Activated CD4-positive, CD25-positive, alpha-beta regulatory T cell treated with anti-CD3 and anti-CD28 coated beads, Interleukin-2, amount 50 U/mL, for 72 hours (primary cell): ENCODE data around the gene SORT1.
A peak's percentile ranks its signal among the peaks of the same experiment; 100 is the strongest.
"Not testable (repeated sequence)": the region's sequence is repeated elsewhere in the genome, so short reads cannot be mapped to it uniquely, and the experiment has no call there.

Source experiments
- DNase-seq: peaks from one replicate; pipeline ENCODE4 v3.0.0; 2021

SORT1 gene

DNA sequence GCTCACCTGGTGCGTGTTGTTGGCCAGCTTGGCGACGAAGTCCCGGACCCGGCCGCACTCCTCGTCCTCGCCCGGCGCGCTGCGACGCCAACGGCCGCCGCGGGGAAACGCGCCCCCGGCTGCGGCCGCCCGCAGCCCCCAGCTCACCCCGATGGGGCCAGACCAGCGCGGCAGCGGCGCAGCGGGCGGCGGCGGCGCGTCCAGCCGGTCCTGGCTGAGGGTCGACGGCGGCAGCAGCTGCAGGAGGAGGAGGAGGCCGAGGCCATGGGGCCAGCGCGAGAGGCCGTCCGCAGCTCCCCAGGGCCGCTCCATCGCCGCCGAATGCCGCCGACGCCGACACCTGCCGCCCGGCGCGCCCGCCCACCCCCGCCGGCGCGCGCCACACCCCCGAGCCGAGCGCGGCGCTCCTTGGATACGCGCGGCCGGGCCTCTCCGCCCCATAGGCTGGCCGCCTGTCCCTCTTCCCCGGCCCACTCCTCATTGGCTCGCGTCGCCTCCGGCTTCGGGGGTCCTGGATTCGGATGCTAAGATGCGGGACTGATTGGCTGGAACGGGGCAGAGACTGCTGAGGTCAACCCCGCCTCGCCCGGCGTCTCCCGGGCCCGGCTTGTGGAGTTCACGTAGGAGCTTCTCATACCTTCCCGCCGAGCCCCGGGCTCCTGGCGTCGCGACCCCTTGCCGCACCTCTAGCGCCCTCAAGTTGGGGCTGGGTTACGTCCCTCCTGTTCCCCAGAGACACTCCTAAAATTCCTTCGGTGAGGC, at the start of gene SORT1:
Gene SORT1 (minus strand): TSS at position 338 of the 762 bp plus-strand sequence. CDS start 26 bp downstream, at position 312.
- DNase-seq, result peak; percentile 43

DNA sequence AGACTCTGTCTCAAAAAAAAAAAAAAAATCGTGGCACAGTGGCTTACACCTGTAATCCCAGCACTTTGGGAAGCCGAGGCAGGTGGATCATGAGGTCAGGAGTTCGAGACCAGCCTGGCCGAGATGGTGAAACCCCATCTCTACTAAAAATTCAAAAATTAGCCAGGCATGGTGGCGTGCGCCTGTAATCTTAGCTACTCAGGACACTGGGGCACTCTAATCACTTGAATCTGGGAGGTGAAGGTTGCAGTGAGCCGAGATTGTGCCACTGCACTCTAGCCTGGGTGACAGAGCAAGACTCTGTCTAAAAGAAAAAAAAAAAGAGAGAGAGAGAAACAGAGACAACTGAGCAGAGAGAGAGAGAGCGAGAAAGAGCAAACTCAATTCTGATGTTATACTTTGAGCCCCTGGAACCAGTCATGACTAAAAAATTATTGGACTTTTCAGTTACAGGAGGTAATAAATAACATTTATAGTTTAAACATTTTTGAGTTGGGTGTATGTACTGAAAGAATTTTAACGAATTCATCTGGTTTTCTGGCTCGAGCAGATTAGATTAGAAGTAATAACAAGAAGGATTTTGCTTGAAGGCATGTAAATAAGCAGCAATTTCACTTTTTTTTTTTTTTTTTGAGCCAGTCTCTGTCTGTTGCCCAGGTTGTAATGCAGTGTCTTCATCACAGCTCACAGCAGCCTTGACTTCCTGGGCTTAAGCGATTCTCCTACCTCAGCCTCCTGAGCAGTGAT, 48.4 kb upstream of the SORT1 start:
- DNase-seq, result not testable (repeated sequence)

DNA sequence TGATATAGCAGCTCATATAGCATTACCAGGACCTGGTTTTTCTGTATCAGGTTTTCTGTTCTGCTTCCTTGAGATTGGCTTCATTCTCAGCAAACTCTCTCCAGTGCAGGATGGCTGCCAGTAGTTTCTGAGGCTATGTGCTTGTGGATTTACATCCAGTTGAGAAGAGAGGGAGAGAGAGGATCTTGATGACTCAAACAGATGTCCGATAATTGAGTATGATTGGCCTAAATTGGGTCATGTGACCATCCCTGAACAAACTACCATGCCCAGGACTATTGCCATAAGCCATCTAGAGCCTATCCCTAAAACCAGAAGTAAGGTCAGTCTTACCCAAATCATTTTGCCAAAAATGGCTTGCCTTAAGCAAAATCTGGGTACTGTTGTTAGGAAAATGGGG, 46.6 kb upstream of the SORT1 start:
- no peak for DNase-seq

DNA sequence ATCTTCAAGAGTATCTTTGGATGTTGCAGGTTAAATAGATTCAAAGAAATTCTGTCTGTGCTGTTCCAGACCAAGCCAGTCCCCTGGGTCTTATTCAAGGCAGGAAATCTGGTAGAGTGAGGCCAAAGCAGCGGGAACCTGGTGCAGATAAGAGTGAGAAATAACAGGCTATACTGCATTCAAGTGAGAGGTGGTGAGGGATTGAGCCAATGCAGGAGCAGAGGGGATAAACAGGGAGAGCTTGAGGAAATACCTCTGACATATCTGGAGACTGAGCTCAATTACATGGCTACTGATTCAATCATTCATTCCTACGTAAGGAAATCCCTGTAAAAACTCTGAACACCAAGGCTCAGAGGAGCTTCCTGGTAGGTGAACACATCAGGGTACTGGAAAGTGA, 45.8 kb upstream of the SORT1 start:
- no peak for DNase-seq

DNA sequence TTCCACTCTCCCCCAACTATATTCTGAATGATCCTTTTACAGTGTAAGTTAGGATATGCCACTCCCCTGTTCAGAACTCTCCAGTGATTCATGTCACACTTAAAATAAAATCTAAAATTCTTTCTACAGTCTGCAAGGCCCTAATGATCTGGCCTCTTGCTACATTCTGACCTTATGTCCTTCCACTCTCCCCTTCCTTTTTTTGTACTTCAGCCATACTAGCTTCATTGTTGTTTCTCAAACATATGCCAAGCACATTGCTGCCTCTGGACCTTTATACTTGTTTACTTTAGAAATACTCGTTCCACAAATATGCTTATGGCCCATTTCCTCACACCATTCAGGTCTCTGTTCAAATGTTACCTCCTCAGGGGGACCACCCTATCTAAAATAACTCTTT, 43.4 kb upstream of the SORT1 start:
- DNase-seq, result no peak

DNA sequence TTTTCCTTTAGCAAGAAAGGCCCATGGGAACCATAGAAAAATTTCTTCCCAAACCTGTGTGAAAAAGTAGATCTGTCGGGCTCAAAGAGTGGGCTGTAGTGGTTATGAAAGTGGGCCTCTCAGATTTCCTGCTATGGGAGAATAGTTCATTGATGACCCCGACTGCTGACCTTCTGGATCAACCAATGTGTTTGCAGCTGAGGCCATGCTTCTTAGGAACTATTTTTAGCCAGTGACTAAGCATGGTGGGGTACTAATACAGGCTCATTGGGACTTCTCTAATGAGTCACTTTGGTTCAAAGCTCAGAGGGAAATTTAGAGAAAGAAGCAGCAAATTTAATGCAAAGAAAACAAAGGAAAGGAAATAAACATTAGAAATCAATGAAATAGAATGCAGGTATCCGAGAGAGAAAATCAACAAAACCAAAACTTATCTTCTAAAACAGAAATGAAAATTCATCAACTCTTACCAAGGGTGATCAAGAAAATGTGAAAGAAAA, 41.1 kb upstream of the SORT1 start:
- no peak for DNase-seq

DNA sequence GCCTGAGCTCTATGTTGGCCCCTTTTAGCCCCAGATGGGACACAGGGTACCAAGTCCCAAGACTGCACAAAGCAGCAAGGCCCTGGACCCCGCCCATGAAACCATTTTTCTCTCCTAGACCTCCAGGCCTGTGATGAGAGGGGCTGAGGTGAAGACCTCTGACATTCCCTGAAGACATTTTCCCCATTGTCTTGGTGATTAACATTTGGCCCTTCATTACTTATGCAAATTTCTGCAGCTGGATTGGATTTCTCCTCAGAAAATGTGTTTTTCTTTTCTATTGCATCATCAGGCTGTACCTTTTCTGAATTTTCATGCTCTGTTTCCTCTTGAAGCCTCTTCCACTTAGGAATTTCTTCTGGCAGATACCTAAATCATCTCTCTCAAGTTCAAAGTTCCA, 36.8 kb upstream of the SORT1 start:
- DNase-seq, result no peak

DNA sequence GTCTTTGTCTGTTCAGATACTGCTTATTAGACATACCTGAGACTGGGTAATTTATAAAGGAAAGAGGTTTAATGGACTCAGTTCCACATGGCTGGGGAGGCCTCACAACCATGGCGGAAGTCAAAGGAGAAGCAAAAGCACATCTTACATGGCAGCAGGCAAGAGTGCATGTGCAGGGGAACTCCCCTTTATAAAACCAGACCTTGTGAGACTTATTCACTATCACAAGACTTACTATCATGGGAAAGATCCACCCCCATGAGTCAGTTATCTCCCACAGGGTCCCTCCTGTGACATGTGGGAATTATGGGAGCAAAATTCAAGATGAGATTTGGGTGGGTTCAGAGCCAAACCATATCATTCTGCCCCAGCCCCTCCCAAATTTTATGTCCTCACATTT, 35.6 kb upstream of the SORT1 start:
- no peak for DNase-seq

DNA sequence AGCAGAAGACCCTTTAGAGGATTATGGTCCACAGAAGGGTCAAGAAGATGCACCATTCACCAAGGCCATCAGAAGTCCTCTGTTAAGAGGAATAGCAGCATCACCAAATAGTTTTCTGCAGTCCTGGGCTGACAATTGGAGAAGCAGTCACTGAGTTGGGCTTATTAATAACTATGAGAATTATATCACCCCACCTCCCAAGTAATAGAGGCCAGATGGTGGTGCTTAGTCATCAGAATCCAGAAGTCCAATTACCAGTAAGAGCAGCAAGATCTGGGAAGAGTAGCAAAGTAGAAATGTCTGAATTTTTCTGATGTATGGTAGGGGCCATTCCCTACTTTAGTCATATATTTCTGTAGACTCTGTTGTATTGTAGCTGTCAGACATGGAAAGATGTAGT, 34.6 kb upstream of the SORT1 start:
- no peak for DNase-seq

DNA sequence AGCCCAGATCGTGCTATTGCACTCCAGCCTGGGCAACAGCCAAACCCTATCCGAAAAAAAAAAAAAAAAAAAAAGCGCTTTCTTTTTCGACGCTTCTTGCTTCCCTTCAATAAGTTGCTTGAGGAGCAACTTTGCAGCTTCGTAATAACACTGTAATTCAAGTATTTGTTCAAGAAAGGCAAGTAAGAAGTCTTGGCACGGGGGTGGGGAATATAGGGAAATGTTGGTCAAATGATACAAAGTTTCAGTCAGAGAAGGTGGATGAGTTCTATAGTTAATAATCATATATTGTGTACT, 29.4 kb upstream of the SORT1 start:
- DNase-seq, result no peak

DNA sequence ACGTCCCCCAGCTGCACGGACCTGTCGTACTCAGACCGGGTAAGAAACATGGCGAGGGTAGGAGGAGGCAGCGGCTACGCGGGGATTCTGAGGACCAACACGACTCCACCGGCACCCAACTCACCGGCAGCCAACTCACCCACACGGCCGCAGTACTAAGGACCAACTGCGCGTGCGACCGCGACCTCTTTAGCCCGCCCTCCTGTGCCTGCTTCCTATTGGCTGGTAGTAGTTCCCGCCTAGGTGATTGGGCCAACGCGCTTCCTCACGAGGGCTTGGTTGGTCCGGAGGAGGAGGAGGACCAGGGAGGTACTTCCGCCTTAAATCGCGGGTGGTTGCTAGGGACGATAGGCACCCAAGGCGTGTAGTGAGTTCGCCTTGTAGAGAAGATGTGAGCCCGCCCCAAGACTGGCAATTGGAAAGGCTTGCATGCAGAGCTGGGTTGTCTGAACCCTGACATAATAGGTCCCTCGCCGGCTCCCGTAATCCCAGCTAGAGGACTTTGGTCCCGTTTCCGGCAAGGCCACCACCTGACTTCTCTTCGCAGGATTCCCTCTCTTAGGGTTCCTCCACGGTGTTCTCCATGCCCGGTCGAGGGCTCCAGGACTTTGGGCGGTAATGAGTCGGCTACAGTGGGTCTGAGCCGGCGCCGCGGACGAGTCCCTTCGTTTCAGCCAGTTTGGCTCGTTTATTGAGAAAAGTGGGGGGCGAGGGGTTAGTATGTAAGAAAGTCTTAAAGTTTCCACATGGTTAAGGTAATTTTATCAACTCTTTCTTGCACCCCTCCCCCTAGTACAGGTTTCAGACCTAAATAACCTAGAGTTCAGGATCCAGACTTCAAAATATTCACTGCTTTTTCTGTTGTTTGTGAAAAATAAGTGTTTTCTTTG, 28.8 kb upstream of the SORT1 start, which contains the start of gene PSMA5:
Gene PSMA5 (minus strand): TSS at position 168 of the 890 bp plus-strand sequence. CDS start 118 bp downstream, at position 50.
- peak; percentile 88 for DNase-seq

DNA sequence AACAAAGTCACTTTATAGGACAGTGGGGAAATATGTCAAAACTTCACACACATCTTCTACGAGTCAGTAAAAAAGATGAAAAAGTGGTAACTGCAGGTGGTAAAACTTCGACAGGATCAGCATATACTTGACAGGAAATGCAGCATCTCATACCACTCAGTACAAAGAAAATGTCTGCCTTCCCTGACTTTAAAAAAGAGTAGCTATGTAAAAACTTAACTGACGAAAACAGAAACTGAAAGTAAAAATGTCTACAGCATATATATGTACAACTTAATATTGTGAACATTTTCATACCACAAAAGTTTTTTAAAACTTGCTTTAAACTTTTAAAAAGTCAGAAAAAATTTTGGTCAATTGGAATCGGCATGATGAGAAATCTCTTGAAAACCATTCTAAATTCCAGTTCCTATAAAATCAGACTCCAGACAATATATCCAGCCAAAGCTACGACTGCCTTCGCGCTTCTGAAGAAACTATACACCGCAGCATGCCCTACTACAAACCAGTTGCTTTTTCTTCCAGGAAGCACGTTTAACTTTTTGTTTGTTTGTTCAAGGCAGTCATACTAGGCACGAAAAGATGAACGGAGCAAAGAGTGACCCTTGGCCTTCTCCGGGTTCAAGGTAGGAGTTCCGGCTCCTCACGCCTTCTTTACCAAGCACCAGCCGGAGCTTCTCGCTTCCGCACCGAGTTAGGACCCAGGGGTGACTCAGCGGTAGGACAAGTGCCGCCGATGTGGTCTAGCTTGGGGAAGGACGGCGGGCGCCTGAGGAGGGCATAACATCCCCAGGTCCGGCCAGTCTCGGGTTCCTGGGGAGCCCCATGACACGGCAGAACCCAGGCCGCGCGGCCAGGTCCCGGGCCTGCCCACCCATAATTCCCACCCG, 27.9 kb upstream of the SORT1 start:
- DNase-seq, result peak; percentile 76

DNA sequence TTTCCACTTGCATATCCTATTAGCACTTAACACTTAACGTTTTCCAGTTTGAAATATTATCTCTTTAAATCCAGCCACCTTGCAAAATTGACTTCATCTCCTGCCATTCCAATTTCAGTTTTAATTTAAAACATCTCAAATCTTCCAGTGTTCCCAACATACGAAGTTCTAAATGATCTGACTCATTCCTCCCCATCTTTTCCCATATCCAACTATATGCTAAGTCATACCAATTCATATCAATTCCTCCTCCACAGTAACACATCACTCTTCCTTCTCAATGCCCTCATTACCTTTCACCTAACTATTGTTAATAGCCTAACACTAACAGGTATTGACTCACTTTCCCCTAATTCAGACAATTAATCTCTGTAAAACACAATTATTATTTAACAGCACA, 25.8 kb upstream of the SORT1 start:
- DNase-seq, result no peak

DNA sequence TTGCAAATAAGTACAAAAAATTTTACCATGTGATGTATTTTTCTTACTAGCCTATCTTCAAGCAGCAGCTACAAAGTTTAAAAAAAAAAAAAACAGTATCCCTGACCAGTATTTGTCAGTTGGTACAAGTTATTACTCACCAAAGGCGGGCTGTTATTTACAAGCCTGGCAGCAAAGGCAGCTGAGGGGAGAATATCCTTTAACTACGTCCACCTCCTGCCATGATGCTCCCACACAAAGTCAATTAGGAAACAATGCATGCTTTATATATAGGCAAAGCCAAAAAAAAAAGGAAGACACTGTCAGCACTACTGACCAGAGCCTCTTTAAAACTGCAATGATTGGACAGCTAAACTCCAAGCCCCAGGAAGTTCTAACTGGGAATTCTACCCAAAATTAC, 14.8 kb upstream of the SORT1 start:
- no peak for DNase-seq

DNA sequence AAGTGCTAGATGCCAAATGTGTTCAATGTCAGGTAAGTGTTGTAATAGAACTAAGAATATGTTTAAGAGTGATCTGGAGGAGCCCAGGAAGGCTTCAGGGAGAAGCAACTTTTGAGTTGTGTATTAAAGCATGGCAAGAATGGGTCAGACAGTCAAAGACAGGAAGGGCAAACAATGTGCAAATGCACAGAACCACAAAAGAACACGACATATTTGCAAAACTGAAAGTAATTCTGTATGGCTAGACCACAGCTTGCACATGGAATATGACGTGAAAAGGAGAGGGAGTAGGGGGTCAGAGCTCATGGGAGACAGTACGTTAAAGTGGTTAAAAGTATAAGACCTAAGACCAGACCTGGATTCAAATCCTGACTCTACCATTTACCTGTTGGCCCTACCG, 7.1 kb upstream of the SORT1 start:
- no peak for DNase-seq

DNA sequence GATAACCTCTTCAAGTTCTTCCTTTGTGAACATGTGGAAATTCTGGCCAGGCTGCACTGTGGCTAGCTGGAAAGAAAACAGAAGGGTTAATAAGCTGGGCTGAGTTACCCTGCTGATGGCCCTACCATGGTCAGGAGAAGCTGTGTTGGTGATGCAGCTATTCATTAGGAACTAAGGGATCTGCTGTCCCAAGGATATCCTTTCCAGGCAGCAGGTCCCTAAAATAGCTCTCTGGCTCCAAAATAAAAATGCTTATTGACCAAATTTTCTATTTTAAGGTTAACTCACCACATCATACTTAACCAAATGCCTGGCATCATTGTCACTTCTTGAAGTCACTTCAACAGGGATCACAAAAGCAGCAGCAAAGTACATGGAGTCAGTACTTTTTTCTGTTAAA, 4.3 kb upstream of the SORT1 start:
- DNase-seq, result no peak

DNA sequence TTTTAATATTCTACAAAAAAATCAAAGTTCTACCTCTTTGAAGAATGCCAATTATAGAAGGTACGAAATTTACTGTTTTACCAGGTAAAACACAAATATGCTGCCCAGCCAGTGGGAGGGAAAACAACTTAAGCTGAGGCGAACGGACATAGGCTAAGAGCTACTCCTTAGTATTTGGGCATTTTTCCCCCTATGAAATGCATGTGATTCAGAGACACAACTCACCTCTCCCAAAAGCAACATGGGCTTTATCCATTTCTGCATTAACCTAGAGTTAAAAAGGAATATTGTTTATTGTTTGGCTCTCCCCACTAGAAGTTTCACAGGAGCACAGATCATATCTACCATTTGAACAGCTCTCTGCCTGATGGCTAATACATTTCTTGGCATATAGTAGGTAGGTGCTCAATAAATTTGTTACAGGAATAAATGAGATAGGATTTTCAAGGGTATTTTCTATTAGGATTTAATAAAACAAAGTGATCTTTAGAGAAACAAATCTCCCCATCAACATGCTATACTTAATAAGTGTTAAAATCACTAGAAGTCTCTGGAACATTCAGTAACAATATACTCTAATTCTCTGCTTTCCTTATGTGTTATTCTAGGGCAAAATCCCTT, 2.4 kb upstream of the SORT1 start:
- DNase-seq, result no peak

DNA sequence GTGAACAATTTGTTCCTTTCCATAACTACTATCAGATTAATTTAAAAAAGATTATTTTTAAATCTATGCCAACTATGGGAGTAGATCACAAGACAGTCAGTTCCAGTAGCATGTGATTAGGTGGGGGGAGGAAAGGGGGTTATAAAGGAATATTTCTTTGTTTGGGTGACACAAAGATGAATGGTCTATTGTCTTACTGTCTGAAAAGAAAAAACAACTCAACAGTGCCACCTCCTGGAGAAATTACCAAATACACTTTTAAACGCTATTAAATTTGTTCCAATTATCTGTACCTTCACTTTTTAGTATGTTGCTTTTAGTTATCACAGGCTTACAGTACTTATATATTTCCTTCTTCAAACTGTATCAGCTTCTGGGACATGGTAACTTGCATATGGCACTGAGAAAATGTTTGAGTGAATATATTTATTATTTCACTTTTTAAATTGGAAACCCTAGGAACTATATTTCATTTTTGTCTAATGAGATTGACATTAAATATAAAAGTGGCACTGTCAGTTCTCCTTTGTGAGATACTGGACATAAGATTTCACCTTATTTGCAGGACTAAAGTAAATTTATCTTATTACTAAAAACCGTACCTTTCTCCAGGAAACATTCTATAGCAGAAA, 1.7 kb upstream of the SORT1 start:
- DNase-seq, result no peak

DNA sequence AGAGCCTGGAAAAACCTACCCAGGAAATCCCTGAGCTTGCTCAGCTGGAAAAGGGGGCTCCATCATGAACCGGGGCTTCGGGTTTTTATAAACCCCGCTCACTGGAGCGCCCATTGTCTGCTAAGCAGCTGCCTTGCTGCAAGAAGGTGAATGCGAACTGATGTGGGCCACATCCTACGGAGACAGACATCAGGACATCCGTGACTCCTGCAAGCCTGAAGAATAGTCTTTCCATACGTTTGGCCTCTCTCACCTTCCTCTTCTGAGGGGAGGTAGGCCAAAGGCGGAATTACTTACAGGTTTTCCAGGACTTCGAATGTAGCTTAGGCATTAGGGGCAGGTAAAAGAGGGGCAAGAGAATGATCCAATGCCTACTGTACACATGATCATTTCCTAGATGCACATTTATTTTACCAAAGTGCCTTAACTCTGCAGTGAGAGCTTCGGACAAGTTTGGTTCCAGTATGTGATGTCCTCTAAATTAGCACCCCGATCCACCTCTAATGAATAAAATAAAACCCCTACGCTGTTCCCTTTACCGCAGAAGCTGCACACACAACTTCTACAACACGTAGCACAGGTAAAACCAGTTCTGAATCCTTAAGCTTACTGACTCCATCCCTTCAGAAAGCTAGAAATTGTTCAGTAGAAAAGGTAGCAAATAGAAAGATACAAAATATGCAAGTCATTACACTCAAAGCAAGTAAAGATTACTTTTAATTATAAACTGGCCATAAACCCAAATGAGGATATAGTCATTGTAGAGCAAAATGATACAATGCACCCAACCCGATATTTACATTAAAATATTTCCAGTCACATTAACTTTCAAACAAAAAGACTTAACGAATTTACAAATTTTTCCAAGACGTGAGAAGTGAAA, 866 bp upstream of the SORT1 start:
- DNase-seq, result no peak

DNA sequence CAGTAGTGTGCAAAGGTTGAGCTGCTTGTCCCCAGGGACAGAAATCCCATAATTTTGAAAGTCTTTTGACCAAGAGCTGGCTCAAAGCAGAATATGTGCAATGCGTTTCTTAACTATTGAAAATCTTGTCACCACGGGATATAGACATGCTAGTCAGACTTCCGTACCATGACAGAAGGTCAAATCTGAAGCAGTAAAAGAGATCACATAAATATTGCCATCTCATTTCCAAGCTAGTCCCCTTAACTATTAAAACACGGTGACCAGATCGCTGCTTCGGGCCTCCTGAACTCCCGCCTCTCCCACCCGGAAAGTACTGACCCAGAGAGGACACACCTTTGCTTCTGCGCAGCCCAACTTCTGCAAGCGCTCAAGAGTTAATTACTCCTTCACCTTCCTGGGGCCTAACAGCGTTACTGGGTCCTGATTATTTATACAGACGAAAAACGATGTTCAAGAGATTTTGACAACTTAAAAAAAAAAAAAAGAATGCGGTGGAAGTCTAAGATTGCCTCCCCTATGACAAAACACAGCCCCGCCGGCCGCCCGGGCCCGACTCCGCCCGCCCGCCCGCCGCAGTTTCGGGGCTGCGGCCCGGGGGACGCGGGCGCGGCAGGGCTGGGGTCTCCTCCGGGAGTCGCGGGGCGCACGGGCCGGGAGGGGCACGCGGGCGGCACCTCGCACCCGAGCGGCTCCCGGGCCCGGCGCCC, 692 bp downstream of the SORT1 start:
- no peak for DNase-seq
